WTC11 (cell line): ENCODE results near the gene LDLRAD3. TPM values are rescaled to one million over a fixed set of nuclear protein-coding genes. Genes with fewer than 3 reads are reported as not detected.

Source experiments
- ATAC-seq: fragments of 200-7000 bp; cut with Tn5 transposase; 2 replicates; pipeline ENCODE4 v1.10.0; 2021; ENCODE audit warnings: mild to moderate bottlenecking, moderate library complexity
- CTCF ChIA-PET: fragments of 300-600 bp; sonication (Branson Sonifier 250); formaldehyde crosslinking; loops from one replicate; lab custom pipeline; 2021; ENCODE audit warnings: antibody characterized with exemption; lab: Charles Lee
- POLR2A ChIA-PET: fragments of 350-600 bp; sonication (Branson Sonifier 250); formaldehyde crosslinking; loops from one replicate; lab custom pipeline; 2021; ENCODE audit warnings: antibody characterized with exemption; lab: Charles Lee
- DNase-seq: peaks from one replicate; pipeline ENCODE4 v3.0.0; 2021; ENCODE audit warnings: low spot score
- H3K27ac Mint-ChIP-seq: 2 replicates; pipeline ENCODE4 v1.8.0; 2021; ENCODE audit warnings: mixed read lengths
- H3K27me3 Mint-ChIP-seq: 2 replicates; pipeline ENCODE4 v1.8.0; 2021; ENCODE audit warnings: low read depth, mild to moderate bottlenecking, moderate library complexity, mixed read lengths
- H3K36me3 Mint-ChIP-seq: 2 replicates; pipeline ENCODE4 v1.8.0; 2021; ENCODE audit warnings: mixed read lengths
- H3K4me1 Mint-ChIP-seq: 2 replicates; pipeline ENCODE4 v1.8.0; 2022; ENCODE audit warnings: mixed read lengths
- H3K4me3 Mint-ChIP-seq: 2 replicates; pipeline ENCODE4 v1.8.0; 2021; ENCODE audit warnings: mild to moderate bottlenecking, moderate library complexity, mixed read lengths
- H3K9me3 Mint-ChIP-seq: 2 replicates; pipeline ENCODE4 v1.8.0; 2021; ENCODE audit warnings: mixed read lengths
- CBFB ChIP-seq: sonication (generic); formaldehyde crosslinking; IDR thresholded peaks from 2 replicates; pipeline ENCODE4 v1.8.1; 2022; ENCODE audit warnings: mild to moderate bottlenecking, low read depth, missing genetic modification reagents
- CDX4 ChIP-seq: fragments of 250-450 bp; sonication (Bioruptor Pico); IDR thresholded peaks from 2 replicates; pipeline ENCODE4 v1.9.0; 2021; ENCODE audit warnings: moderate library complexity, mild to moderate bottlenecking, inconsistent platforms, borderline replicate concordance
- FOXP1 ChIP-seq: sonication (generic); formaldehyde crosslinking; IDR thresholded peaks from 2 replicates; pipeline ENCODE4 v1.8.0; 2022; ENCODE audit warnings: missing genetic modification reagents, mild to moderate bottlenecking, moderate library complexity, borderline replicate concordance
- HMGA2 ChIP-seq: fragments of 250-450 bp; sonication (Bioruptor Pico); IDR thresholded peaks from 2 replicates; pipeline ENCODE4 v1.4.0; 2021; ENCODE audit warnings: mild to moderate bottlenecking, moderate library complexity
- IRF2 ChIP-seq: sonication (generic); formaldehyde crosslinking; IDR thresholded peaks from 2 replicates; pipeline ENCODE4 v1.8.0; 2022; ENCODE audit warnings: low read depth, missing genetic modification reagents, borderline replicate concordance
- JUN ChIP-seq: sonication (generic); formaldehyde crosslinking; IDR thresholded peaks from 2 replicates; pipeline ENCODE4 v1.8.0; 2023; ENCODE audit warnings: mild to moderate bottlenecking, missing genetic modification reagents
- MLX ChIP-seq: sonication (generic); formaldehyde crosslinking; IDR thresholded peaks from 2 replicates; pipeline ENCODE4 v1.8.1; 2023; ENCODE audit warnings: mild to moderate bottlenecking, missing genetic modification reagents, moderate library complexity
- NFE2L1 ChIP-seq: sonication (generic); formaldehyde crosslinking; IDR thresholded peaks from 2 replicates; pipeline ENCODE4 v1.8.1; 2023; ENCODE audit warnings: missing genetic modification reagents
- OVOL2 ChIP-seq: fragments of 250-450 bp; sonication (Bioruptor Pico); IDR thresholded peaks from 2 replicates; pipeline ENCODE4 v1.9.0; 2021; ENCODE audit warnings: mild to moderate bottlenecking, borderline replicate concordance
- PREB ChIP-seq: sonication (generic); formaldehyde crosslinking; IDR thresholded peaks from 2 replicates; pipeline ENCODE4 v1.8.1; 2022; ENCODE audit warnings: mild to moderate bottlenecking, missing genetic modification reagents, moderate library complexity, borderline replicate concordance
- SMAD3 ChIP-seq: sonication (generic); formaldehyde crosslinking; IDR thresholded peaks from 2 replicates; pipeline ENCODE4 v1.8.0; 2022; ENCODE audit warnings: missing genetic modification reagents, mild to moderate bottlenecking, borderline replicate concordance
- USF2 ChIP-seq: sonication (generic); formaldehyde crosslinking; IDR thresholded peaks from 2 replicates; pipeline ENCODE4 v1.8.1; 2023; ENCODE audit warnings: mild to moderate bottlenecking, missing genetic modification reagents, moderate library complexity
- ZBTB21 ChIP-seq: sonication (generic); formaldehyde crosslinking; IDR thresholded peaks from 2 replicates; pipeline ENCODE4 v1.8.1; 2023; ENCODE audit warnings: mild to moderate bottlenecking, missing genetic modification reagents, borderline replicate concordance
- ZNF121 ChIP-seq: sonication (generic); formaldehyde crosslinking; IDR thresholded peaks from 2 replicates; pipeline ENCODE4 v1.8.0; 2023; ENCODE audit warnings: missing genetic modification reagents
- ZNF263 ChIP-seq: sonication (generic); formaldehyde crosslinking; IDR thresholded peaks from 2 replicates; pipeline ENCODE4 v1.8.1; 2022; ENCODE audit warnings: low read depth, mild to moderate bottlenecking, moderate library complexity, missing genetic modification reagents
- ZNF317 ChIP-seq: sonication (generic); formaldehyde crosslinking; IDR thresholded peaks from 2 replicates; pipeline ENCODE4 v1.8.1; 2023; ENCODE audit warnings: low read depth, mild to moderate bottlenecking, moderate library complexity, missing genetic modification reagents, borderline replicate concordance
- total RNA-seq: library from RNA; stranded (reverse); gene quantifications from 3 replicates; pipeline ENCODE4 v1.2.3, GENCODE V29; 2021
- TF ChIP-seq, protein P1 (sequence below): sonication (generic); formaldehyde crosslinking; IDR thresholded peaks from 2 replicates; pipeline ENCODE4 v1.8.1; 2022; ENCODE audit warnings: missing genetic modification reagents, borderline replicate concordance
- TF ChIP-seq, protein P2 (sequence below): fragments of 250-450 bp; sonication (Bioruptor Pico); IDR thresholded peaks from 2 replicates; pipeline ENCODE4 v2.1.2; 2022; ENCODE audit warnings: mild to moderate bottlenecking, moderate library complexity

LDLRAD3 gene
- total RNA-seq, 1 experiment from 2014 or later: 14.5 TPM

GRCh38 chr11:36046932-36047331 lies 103.1 kb downstream of the LDLRAD3 start:
- Mint-ChIP-seq H3K27ac (no peak overlapping the region), H3K4me1 (peaks cover 36% of the 10 kb centered on the region), H3K9me3 (peaks cover 7% of the 10 kb centered on the region), H3K36me3 (peaks cover 9% of the 10 kb centered on the region), H3K27me3 (no peaks in the 10 kb centered on the region), H3K4me3 (no peak overlapping the region)
- TF ChIP-seq, protein P1, sequence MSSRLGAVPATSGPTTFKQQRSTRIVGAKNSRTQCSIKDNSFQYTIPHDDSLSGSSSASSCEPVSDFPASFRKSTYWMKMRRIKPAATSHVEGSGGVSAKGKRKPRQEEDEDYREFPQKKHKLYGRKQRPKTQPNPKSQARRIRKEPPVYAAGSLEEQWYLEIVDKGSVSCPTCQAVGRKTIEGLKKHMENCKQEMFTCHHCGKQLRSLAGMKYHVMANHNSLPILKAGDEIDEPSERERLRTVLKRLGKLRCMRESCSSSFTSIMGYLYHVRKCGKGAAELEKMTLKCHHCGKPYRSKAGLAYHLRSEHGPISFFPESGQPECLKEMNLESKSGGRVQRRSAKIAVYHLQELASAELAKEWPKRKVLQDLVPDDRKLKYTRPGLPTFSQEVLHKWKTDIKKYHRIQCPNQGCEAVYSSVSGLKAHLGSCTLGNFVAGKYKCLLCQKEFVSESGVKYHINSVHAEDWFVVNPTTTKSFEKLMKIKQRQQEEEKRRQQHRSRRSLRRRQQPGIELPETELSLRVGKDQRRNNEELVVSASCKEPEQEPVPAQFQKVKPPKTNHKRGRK (CRISPR knock-in tag): no peak
- ATAC-seq (no peak), DNase-seq (no peak)
- ChIA-PET POLR2A (no interaction called here), CTCF (interaction anchor here (1.0 to 1.4 kb wide), 4 partner anchors 9 to 225 kb away, joined by 3 to 6 read pairs (median 4); no protein-coding TSS in a partner anchor)

GRCh38 chr11:36047344-36047743 lies 103.5 kb downstream of the LDLRAD3 start:
- ATAC-seq (no peak), DNase-seq (no peak)
- Mint-ChIP-seq H3K27me3 (no peaks in the 10 kb centered on the region), H3K4me1 (peaks cover 37% of the 10 kb centered on the region), H3K9me3 (peaks cover 7% of the 10 kb centered on the region), H3K27ac (no peak overlapping the region), H3K36me3 (peaks cover 9% of the 10 kb centered on the region), H3K4me3 (no peak overlapping the region)
- TF ChIP-seq CDX4: no peak
- ChIA-PET CTCF (interaction anchor here (0.7 to 3.3 kb wide), 3 partner anchors 9 to 225 kb away, joined by 3 to 28 read pairs (median 6); no protein-coding TSS in a partner anchor), POLR2A (no interaction called here)

GRCh38 chr11:36048496-36049247 lies 104.8 kb downstream of the LDLRAD3 start:
- Mint-ChIP-seq H3K36me3 (peaks cover 9% of the 10 kb centered on the region), H3K9me3 (peaks cover 7% of the 10 kb centered on the region), H3K4me1 (peaks cover 37% of the 10 kb centered on the region), H3K4me3 (no peak overlapping the region), H3K27me3 (no peaks in the 10 kb centered on the region), H3K27ac (no peak overlapping the region)
- DNase-seq (no peak), ATAC-seq (no peak)
- ChIA-PET CTCF (interaction anchor here (0.8 to 3.3 kb wide), 4 partner anchors 8 to 227 kb away, joined by 4 to 28 read pairs (median 7); no protein-coding TSS in a partner anchor), POLR2A (no interaction called here)
- TF ChIP-seq MLX (CRISPR knock-in tag): no peak
- TF ChIP-seq OVOL2 (CRISPR knock-in tag): no peak
- no peak for TF ChIP-seq ZNF263
- TF ChIP-seq FOXP1: no peak
- no peak for TF ChIP-seq ZBTB21

- Mint-ChIP-seq H3K4me3 (no peak overlapping the region), H3K9me3 (peaks cover 11% of the 10 kb centered on the region), H3K4me1 (peaks cover 40% of the 10 kb centered on the region), H3K36me3 (peaks cover 6% of the 10 kb centered on the region; the same call in 1 of the 2 replicates), H3K27ac (peak overlapping the region; percentile 41; the same call in 1 of the 2 replicates), H3K27me3 (no peaks in the 10 kb centered on the region)
- ATAC-seq (0 out of 2 replicates have a peak, but pooled peaks have one; percentile 28), DNase-seq (no peak)
- POLR2A ChIA-PET: no interaction called here
- CTCF ChIA-PET: interaction anchor here (0.7 to 3.9 kb wide), 4 partner anchors 9 to 230 kb away, joined by 3 to 18 read pairs (median 4); no protein-coding TSS in a partner anchor
- TF ChIP-seq CDX4 (no peak), NFE2L1 (CRISPR knock-in tag) (no peak), IRF2 (CRISPR knock-in tag) (no peak), ZNF317 (CRISPR knock-in tag) (no peak), PREB (CRISPR knock-in tag) (no peak), JUN (CRISPR knock-in tag) (no peak), ZNF121 (CRISPR knock-in tag) (no peak), USF2 (CRISPR knock-in tag) (no peak), ZBTB21 (no peak), SMAD3 (CRISPR knock-in tag) (no peak), CBFB (CRISPR knock-in tag) (no peak), HMGA2 (CRISPR knock-in tag) (no peak)
- TF ChIP-seq, protein P2, sequence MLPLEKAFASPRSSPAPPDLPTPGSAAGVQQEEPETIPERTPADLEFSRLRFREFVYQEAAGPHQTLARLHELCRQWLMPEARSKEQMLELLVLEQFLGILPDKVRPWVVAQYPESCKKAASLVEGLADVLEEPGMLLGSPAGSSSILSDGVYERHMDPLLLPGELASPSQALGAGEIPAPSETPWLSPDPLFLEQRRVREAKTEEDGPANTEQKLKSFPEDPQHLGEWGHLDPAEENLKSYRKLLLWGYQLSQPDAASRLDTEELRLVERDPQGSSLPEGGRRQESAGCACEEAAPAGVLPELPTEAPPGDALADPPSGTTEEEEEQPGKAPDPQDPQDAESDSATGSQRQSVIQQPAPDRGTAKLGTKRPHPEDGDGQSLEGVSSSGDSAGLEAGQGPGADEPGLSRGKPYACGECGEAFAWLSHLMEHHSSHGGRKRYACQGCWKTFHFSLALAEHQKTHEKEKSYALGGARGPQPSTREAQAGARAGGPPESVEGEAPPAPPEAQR (CRISPR knock-in tag): no peak
Observed at GRCh38 chr11:36051235-36052144, 107.6 kb downstream of the LDLRAD3 start.
